SK-N-MC (cell line): ENCODE measurements around the gene ASTN2.

Experiments
- EZH2 ChIP-seq: fragments of 200-600 bp; sonication (generic); IDR thresholded peaks from one replicate; pipeline ENCODE4 v1.6.1; 2017; ENCODE audit warnings: antibody characterized with exemption
- POLR2AphosphoS5 ChIP-seq: IDR thresholded peaks from 2 replicates; pipeline ENCODE4 v1.6.1; 2012; ENCODE audit warnings: mild to moderate bottlenecking, low read depth, low read length, borderline replicate concordance

GRCh38 chr9:116596646-116597045 is 818.2 kb downstream of the ASTN2 start:
- TF ChIP-seq POLR2AphosphoS5 (no peak), EZH2 (no peak)
